Brain pericyte (primary cell): ENCODE data around the gene DACH1.
"Not testable (repeated sequence)": the region's sequence is repeated elsewhere in the genome, so short reads cannot be mapped to it uniquely, and the experiment has no call there.

Experiments
- DNase-seq: peaks from one replicate; pipeline ENCODE4 v3.0.0-alpha.2; 2012; ENCODE audit warnings: low read depth, low spot score

The DACH1 gene

GRCh38 chr13:71865874-71866334 is 1.1 kb downstream of the DACH1 start:
- DNase-seq, result no peak

- DNase-seq, result no peak
These were observed 1.8 kb downstream of the DACH1 start for GRCh38 chr13:71864986-71865873.

- DNase-seq, result no peak
These were observed 2.7 kb downstream of the DACH1 start for GRCh38 chr13:71864094-71864985.

GRCh38 chr13:71863254-71863865 is 3.6 kb downstream of the DACH1 start:
- DNase-seq, result no peak

- no peak for DNase-seq
These were observed 4.5 kb downstream of the DACH1 start for GRCh38 chr13:71862459-71862943.

- no peak for DNase-seq
These were observed 5.1 kb downstream of the DACH1 start for GRCh38 chr13:71861769-71862458.

- no peak for DNase-seq
These were observed 6.4 kb downstream of the DACH1 start for GRCh38 chr13:71860547-71861138.

GRCh38 chr13:71858647-71859046 is 8.4 kb downstream of the DACH1 start:
- no peak for DNase-seq

GRCh38 chr13:71856548-71857043 is 10.4 kb downstream of the DACH1 start:
- no peak for DNase-seq

- DNase-seq, result no peak
These were observed 12.6 kb downstream of the DACH1 start for GRCh38 chr13:71854401-71854800.

GRCh38 chr13:71853725-71854124 is 13.3 kb downstream of the DACH1 start:
- no peak for DNase-seq

GRCh38 chr13:71852736-71853135 is 14.3 kb downstream of the DACH1 start:
- no peak for DNase-seq

- DNase-seq, result no peak
These were observed 15.2 kb downstream of the DACH1 start for GRCh38 chr13:71851498-71852409.

GRCh38 chr13:71842003-71842402 is 25.0 kb downstream of the DACH1 start:
- DNase-seq, result no peak

GRCh38 chr13:71838842-71839241 is 28.2 kb downstream of the DACH1 start:
- DNase-seq, result no peak

GRCh38 chr13:71837582-71837981 is 29.4 kb downstream of the DACH1 start:
- not testable (repeated sequence) for DNase-seq

GRCh38 chr13:71831716-71832115 is 35.3 kb downstream of the DACH1 start:
- DNase-seq, result peak; percentile 82

GRCh38 chr13:71830736-71831135 is 36.3 kb downstream of the DACH1 start:
- no peak for DNase-seq

- no peak for DNase-seq
These were observed 36.7 kb downstream of the DACH1 start for GRCh38 chr13:71830323-71830722.

- DNase-seq, result no peak
These were observed 37.5 kb downstream of the DACH1 start for GRCh38 chr13:71829547-71829946.
